ENCODE measurements around the gene PARP4.

GRCh38 chr13:24459726-24460125 lies 52.9 kb downstream of the PARP4 start:
- TF ChIP-seq, protein P1, sequence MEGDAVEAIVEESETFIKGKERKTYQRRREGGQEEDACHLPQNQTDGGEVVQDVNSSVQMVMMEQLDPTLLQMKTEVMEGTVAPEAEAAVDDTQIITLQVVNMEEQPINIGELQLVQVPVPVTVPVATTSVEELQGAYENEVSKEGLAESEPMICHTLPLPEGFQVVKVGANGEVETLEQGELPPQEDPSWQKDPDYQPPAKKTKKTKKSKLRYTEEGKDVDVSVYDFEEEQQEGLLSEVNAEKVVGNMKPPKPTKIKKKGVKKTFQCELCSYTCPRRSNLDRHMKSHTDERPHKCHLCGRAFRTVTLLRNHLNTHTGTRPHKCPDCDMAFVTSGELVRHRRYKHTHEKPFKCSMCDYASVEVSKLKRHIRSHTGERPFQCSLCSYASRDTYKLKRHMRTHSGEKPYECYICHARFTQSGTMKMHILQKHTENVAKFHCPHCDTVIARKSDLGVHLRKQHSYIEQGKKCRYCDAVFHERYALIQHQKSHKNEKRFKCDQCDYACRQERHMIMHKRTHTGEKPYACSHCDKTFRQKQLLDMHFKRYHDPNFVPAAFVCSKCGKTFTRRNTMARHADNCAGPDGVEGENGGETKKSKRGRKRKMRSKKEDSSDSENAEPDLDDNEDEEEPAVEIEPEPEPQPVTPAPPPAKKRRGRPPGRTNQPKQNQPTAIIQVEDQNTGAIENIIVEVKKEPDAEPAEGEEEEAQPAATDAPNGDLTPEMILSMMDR (IDR thresholded peaks at IDR 0.05): no peak
- TF ChIP-seq POLR2A (IDR thresholded peaks at IDR 0.05): no peak

Data from Peyer's patch (tissue), 4 donors.